HepG2 (cell line): ENCODE data around the gene IPO8.
A peak's percentile ranks its signal among the peaks of the same experiment; 100 is the strongest.

Experiments used
- CTCF ChIP-seq: sonication (generic); formaldehyde crosslinking; IDR thresholded peaks from 2 replicates; pipeline ENCODE4 v1.5.0; 2020; ENCODE audit warnings: mild to moderate bottlenecking, missing genetic modification reagents, moderate library complexity
- EP300 ChIP-seq, 3 experiments: sonication (generic) in 1 of 3; formaldehyde crosslinking in 1 of 3; IDR thresholded peaks; 2 replicates each; pipeline versions ENCODE4 v1.5.1 to v1.6.1; 2011 to 2020; ENCODE audit warnings: low read depth in 2 of 3, low read length in 2 of 3, borderline replicate concordance in 1 of 3, improper control_type of control experiment in 1 of 3, mild to moderate bottlenecking in 1 of 3, missing genetic modification reagents in 1 of 3, moderate library complexity in 1 of 3
- IRF2 ChIP-seq: IDR thresholded peaks from 2 replicates; pipeline ENCODE4 v1.6.1; 2018; ENCODE audit warnings: missing genetic modification reagents, missing compliant biosample characterization
- RELA ChIP-seq: sonication (generic); formaldehyde crosslinking; IDR thresholded peaks from 2 replicates; pipeline ENCODE4 v1.4.0; 2020; ENCODE audit warnings: missing genetic modification reagents
- SMARCC2 ChIP-seq: fragments of 450-650 bp; IDR thresholded peaks from 2 replicates; pipeline ENCODE4 v1.6.1; 2017; ENCODE audit warnings: antibody characterized with exemption, mild to moderate bottlenecking
- SUZ12 ChIP-seq: fragments of 150-350 bp; IDR thresholded peaks from 2 replicates; pipeline ENCODE4 v1.6.1; 2014; ENCODE audit warnings: low read depth, low read length
- ZNF256 ChIP-seq: sonication (generic); formaldehyde crosslinking; conservative IDR thresholded peaks from 2 replicates; pipeline ENCODE4 v1.4.0; 2020; ENCODE audit warnings: missing genetic modification reagents
- ZNF280B ChIP-seq: sonication (generic); formaldehyde crosslinking; IDR thresholded peaks from 2 replicates; pipeline ENCODE4 v1.5.0; 2020; ENCODE audit warnings: missing genetic modification reagents, mild to moderate bottlenecking, borderline replicate concordance
- ZNF776 ChIP-seq: sonication (generic); formaldehyde crosslinking; IDR thresholded peaks from 2 replicates; pipeline ENCODE4 v1.4.0; 2020; ENCODE audit warnings: mild to moderate bottlenecking, missing genetic modification reagents

DNA sequence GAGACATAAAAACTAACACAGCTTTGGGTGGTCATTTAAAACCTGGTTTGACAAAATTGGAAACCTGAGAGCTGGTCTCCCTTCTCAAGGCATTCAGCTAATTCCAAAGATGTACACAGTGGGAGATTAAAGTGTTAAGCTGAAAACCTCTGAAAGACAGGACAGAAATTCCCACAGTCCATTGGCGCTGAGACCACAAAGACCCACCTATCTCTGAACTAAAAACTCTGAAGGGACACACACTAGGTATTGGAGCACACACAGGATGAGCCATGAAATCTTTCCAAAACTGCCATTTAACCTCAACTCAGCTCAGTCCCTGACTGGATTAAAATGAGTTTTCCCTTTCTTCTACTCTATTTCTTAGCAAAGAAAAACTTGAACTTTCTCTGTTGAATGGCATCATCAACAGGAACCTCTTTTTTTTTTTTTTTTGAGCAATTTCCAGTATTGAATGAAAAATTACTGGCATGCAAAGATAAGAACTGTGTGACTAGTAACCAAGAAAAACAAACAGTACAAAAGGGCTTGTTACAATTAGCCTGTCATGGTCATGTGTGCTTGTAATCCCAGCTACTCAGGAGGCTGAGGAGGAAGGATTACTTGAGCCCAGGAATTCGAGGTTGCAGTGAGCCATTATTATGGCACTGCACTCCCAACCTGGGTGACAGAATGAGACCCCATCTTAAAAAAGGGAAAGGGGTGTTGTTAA, 82.4 kb downstream of the IPO8 start:
- TF ChIP-seq RELA (CRISPR knock-in tag) (no peak), SUZ12 (no peak), IRF2 (CRISPR knock-in tag) (no peak), ZNF776 (CRISPR knock-in tag) (no peak), ZNF280B (CRISPR knock-in tag) (no peak), SMARCC2 (no peak), EP300 (IDR thresholded peaks at IDR 0.05; ENCODE audit: low read depth in 2 of 2, low read length in 2 of 2) (peak in 1 of 2 experiments; percentile 42; a peak in 1 of 4 replicates), EP300 (CRISPR knock-in tag; IDR thresholded peaks at IDR 0.05; ENCODE audit: borderline replicate concordance) (no peak; the same call in 1 of the 2 replicates), CTCF (CRISPR knock-in tag) (no peak), ZNF256 (CRISPR knock-in tag) (no peak)
